Body of pancreas (tissue), 4 donors: Measurements from ENCODE around the gene GIPC1.

Source experiments
- CTCF ChIP-seq, 7 experiments: fragments of 450-650 bp in 4 of 7; fragments of 200-600 bp in 3 of 7; sonication (generic) in 3 of 7; IDR thresholded peaks; one replicate each; pipeline ENCODE4 v1.5.1; 2016 to 2019; ENCODE audit warnings: antibody characterized with exemption in 7 of 7
- POLR2A ChIP-seq, 3 donors: fragments of 450-650 bp; IDR thresholded peaks; one replicate each; pipeline ENCODE4 v1.6.1; 2016; ENCODE audit warnings: antibody characterized with exemption in 3 of 3, mild to moderate bottlenecking in 2 of 3

- TF ChIP-seq POLR2A (IDR thresholded peaks at IDR 0.05) (peak in 2 of 3 donors; percentile 20 to 25), CTCF (IDR thresholded peaks at IDR 0.05) (no peak)
These were observed 61.2 kb downstream of the GIPC1 start for GRCh38 chr19:14434543-14435319.
